ENCODE data around the gene JAK1.

DNA sequence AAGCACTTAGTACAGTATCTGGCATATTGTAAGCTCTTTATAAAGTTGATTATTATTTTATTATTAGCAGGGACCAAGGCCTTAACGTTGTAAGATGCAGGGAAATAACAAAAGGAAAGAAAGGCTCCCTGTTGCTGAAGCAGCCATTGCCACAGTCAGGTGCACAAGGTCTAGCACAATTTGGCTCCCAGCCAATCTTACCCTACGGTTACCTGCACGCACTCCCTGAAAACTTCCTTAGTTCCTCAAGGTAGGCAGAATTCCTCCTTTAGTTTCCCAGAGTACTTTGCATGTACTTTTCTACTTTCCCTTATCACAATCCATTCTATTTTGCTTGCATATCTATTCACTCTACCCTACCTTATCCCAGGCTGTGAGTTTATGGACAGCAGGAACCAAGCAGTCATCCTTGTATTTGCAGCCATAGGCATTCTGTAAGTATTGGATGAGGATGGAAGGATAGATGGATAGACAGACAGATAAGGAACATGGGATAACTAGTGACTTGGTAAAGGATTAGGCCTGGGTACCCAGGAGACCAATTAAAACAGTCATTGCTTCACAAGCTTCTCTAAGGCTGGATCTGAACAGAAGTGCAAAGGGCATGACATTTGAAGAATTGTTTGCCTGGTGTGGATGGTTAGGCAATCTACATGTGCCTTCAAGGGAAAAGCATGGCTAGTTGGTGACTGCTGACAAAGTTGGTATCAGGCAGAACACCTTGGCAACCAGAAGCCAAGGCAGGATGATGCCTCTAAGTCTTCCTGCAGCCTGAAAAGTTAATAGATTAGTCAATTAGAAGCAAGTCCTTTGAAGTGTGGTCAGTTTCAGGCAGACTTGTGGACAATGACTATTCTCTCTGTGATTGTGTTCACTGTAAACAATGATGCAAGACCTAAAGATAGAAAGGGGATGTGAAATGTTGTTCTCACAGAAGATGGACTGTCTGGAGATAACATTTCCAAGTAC lies 20.8 kb upstream of the JAK1 start:
- TF ChIP-seq GATA2 (IDR thresholded peaks at IDR 0.05; ENCODE audit: low read depth, low read length) (no peak), GATA3 (IDR thresholded peaks at IDR 0.05; ENCODE audit: low read depth, low read length) (no peak)

Data from SH-SY5Y (cell line).